HepG2 (cell line): ENCODE results near the gene DTNB. TPM values are rescaled to one million over a fixed set of nuclear protein-coding genes. Genes with fewer than 3 reads are reported as not detected.

Experiments used
- ATAC-seq: fragments of 200-7000 bp; cut with Tn5 transposase; 3 replicates; pipeline ENCODE4 v1.9.1; 2020; ENCODE audit warnings: mild to moderate bottlenecking, moderate library complexity
- BruUV-seq: library from RNA; stranded (reverse); fragments of 400-500 nt; replicated peaks from 2 replicates; lab custom pipeline; 2021; lab: Mats Ljungman, UMichigan
- CTCF ChIA-PET: fragments of 300-600 bp; formaldehyde crosslinking; extraction: SDS; loops from one replicate; lab custom pipeline; 2021; ENCODE audit warnings: low total read pairs, inconsistent platforms, low intra/inter-chr PET ratio; lab: Yijun Ruan, JAX
- POLR2A ChIA-PET: fragments of 350-600 bp; sonication (Branson Sonifier 250); formaldehyde crosslinking; loops from one replicate; lab custom pipeline; 2020; ENCODE audit warnings: antibody characterized with exemption, inconsistent platforms; lab: Yijun Ruan, JAX
- DNase-seq: peaks from one replicate; pipeline ENCODE4 v3.0.0-alpha.2; 2015; ENCODE audit warnings: low spot score
- FAIRE-seq: peaks from 3 replicates; lab custom pipeline; 2011; peaks lifted over from hg19 to GRCh38; lab: Jason Lieb, UNC
- H2AFZ ChIP-seq: one replicate; pipeline ENCODE4 v1.6.1; 2011; ENCODE audit warnings: low read length, inconsistent platforms
- H3K27ac ChIP-seq: fragments of 300-600 bp; 3 replicates; pipeline ENCODE4 v1.8.0; 2011; ENCODE audit warnings: mixed run types, mild to moderate bottlenecking, mixed read lengths, low read length, inconsistent platforms; ENCODE audit not compliant: insufficient read depth; ENCODE audit errors: extremely low read length
- H3K27me3 ChIP-seq, 2 experiments: fragments of 200-600 bp in 1 of 2; 2 replicates in 1 of 2; 3 replicates in 1 of 2; pipeline versions ENCODE4 v1.6.0 to v1.8.0; 2011; ENCODE audit warnings: low read length in 2 of 2, mild to moderate bottlenecking in 2 of 2, moderate library complexity in 2 of 2, inconsistent platforms in 1 of 2; ENCODE audit not compliant: insufficient read depth in 2 of 2, control insufficient read depth in 1 of 2
- H3K36me3 ChIP-seq, 2 experiments: fragments of 200-600 bp in 1 of 2; replicated peaks in 1 of 2; 2 replicates in 1 of 2; 3 replicates in 1 of 2; pipeline versions ENCODE4 v1.5.1 to v1.8.0; 2011; ENCODE audit warnings: low read length in 2 of 2, inconsistent platforms in 1 of 2; ENCODE audit not compliant: insufficient read depth in 2 of 2, control insufficient read depth in 1 of 2
- H3K4me1 ChIP-seq: 2 replicates; pipeline ENCODE4 v1.5.1; 2012; ENCODE audit warnings: low read length, inconsistent platforms; ENCODE audit not compliant: insufficient read depth
- H3K4me2 ChIP-seq: 2 replicates; pipeline ENCODE4 v1.6.0; 2011; ENCODE audit warnings: low read depth, low read length, inconsistent platforms
- H3K4me3 ChIP-seq, 3 experiments: fragments of 200-600 bp in 1 of 3; sonication (generic), shearing (Covaris generic) in 1 of 3; replicated peaks in 1 of 3; 2 replicates each; pipeline ENCODE4 v1.5.1; 2011 to 2016; ENCODE audit warnings: low read length in 3 of 3, inconsistent platforms in 2 of 3, low read depth in 2 of 3, mild to moderate bottlenecking in 2 of 3, control low read depth in 1 of 3, mixed read lengths in 1 of 3; ENCODE audit not compliant: insufficient read depth in 1 of 3
- H3K79me2 ChIP-seq: one replicate; pipeline ENCODE4 v1.6.1; 2011; ENCODE audit warnings: low read length, inconsistent platforms; ENCODE audit not compliant: insufficient read depth
- H3K9ac ChIP-seq: 2 replicates; pipeline ENCODE4 v1.6.0; 2011; ENCODE audit warnings: mild to moderate bottlenecking, low read depth, low read length, inconsistent platforms; ENCODE audit not compliant: insufficient read depth
- H3K9me3 ChIP-seq: 2 replicates; pipeline ENCODE4 v1.5.1; 2012; ENCODE audit warnings: mild to moderate bottlenecking, low read length
- H4K20me1 ChIP-seq: 2 replicates; pipeline ENCODE4 v1.6.0; 2011; ENCODE audit warnings: inconsistent platforms, mild to moderate bottlenecking, low read length, moderate library complexity; ENCODE audit not compliant: insufficient read depth
- HCFC1 ChIP-seq: fragments of 150-350 bp; IDR thresholded peaks from 2 replicates; pipeline ENCODE4 v1.6.1; 2014; ENCODE audit warnings: low read depth, low read length
- MBNL3 ChIP-seq: fragments of 250-450 bp; sonication (Bioruptor Pico); conservative IDR thresholded peaks from 2 replicates; pipeline ENCODE4 v1.8.0; 2022; ENCODE audit warnings: mild to moderate bottlenecking, inconsistent platforms
- SMC3 ChIP-seq: IDR thresholded peaks from 2 replicates; pipeline ENCODE4 v1.6.1; 2011; ENCODE audit warnings: low read length, improper control_type of control experiment
- ZEB1 ChIP-seq: IDR thresholded peaks from 2 replicates; pipeline ENCODE4 v1.6.1; 2012; ENCODE audit warnings: mild to moderate bottlenecking, low read depth, inconsistent platforms; ENCODE audit not compliant: insufficient replicate concordance
- ZIK1 ChIP-seq: sonication (generic); formaldehyde crosslinking; IDR thresholded peaks from 2 replicates; pipeline ENCODE4 v1.5.0; 2020; ENCODE audit warnings: mild to moderate bottlenecking, low read depth, missing genetic modification reagents, borderline replicate concordance
- ZNF274 ChIP-seq: sonication (generic); formaldehyde crosslinking; IDR thresholded peaks from 2 replicates; pipeline ENCODE4 v1.5.1; 2020; ENCODE audit warnings: mild to moderate bottlenecking, missing genetic modification reagents
- ZNF609 ChIP-seq: sonication (generic); formaldehyde crosslinking; IDR thresholded peaks from 2 replicates; pipeline ENCODE4 v1.4.0; 2020; ENCODE audit warnings: mild to moderate bottlenecking, missing genetic modification reagents, borderline replicate concordance
- ZNF816 ChIP-seq: sonication (generic); formaldehyde crosslinking; IDR thresholded peaks from 2 replicates; pipeline ENCODE4 v1.8.0; 2022; ENCODE audit warnings: missing genetic modification reagents, mild to moderate bottlenecking, borderline replicate concordance
- WGBS: methylation state at CpG from one replicate; pipeline ENCODE4 v1.1.6; 2017; ENCODE audit warnings: low lambda C conversion rate; 5-methylcytosine and 5-hydroxymethylcytosine counted together
- in situ Hi-C: cut with HindIII; loops from 2 replicates; pipeline ENCODE4 v1.10.0; 2017; ENCODE audit warnings: low pct_unique_long_range_greater_than_20kb; ENCODE audit not compliant: extremely low pct_ligation_motif_present
- intact Hi-C: fragments of 100-400 bp; cut with micrococcal nuclease; formaldehyde crosslinking; loops from one replicate; pipeline ENCODE4 v1.10.0; 2022; ENCODE audit not compliant: unreplicated experiment
- polyA plus RNA-seq, 8 experiments: library from polyadenylated mRNA; depleted of rRNA in 3 of 8; stranded (reverse) in 7 of 8; unstranded in 1 of 8; fragments of >200 nt; fragmentation: Illumina TruSeq in 4 of 8; extraction: Trizol in 4 of 8; gene quantifications; 2 replicates each; pipeline versions ENCODE4 v1.2.1 to v1.2.3, GENCODE V29; 2011 to 2016; ENCODE audit warnings: low read depth in 4 of 8, missing spikeins in 1 of 8, mixed read lengths in 1 of 8; ENCODE audit not compliant: insufficient read depth in 1 of 8
- total RNA-seq, 5 experiments: library from RNA; depleted of rRNA; stranded (reverse); fragments of >200 nt; fragmentation: Illumina TruSeq; extraction: Trizol; gene quantifications; 2 replicates each; pipeline ENCODE4 v1.2.3, GENCODE V29; 2016; ENCODE audit warnings: low read depth in 1 of 5

The DTNB gene
- total and polyA plus RNA-seq, 2 of the 13 experiments (the other 11 are each of a cell fraction or from before 2014, with no cell fraction given), result 14.4 to 23.9 TPM

DNA sequence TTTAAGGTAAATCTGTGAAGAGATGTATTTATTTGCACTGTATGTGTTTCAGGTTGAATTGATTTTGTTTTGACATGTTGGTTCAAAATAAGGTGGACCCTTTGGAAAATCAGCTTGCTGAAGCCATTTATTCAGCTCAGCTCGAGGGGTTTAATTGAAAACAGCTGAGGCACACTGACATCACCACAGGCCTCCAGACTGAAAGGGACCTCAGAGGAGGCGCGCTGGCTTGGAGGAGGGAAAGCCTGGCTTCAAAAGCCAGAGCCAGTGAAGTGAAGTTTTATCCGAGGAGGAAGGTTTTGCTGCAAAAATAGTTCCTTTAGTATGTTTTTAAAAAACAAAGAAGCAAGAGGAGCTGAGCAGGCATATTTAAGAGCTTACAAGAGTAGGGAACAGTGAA is 304.7 kb downstream of the DTNB start:
- Histone ChIP-seq H3K9ac (no peak overlapping the region), H2AFZ (no peak overlapping the region), H3K4me2 (no peak overlapping the region), H3K27ac (no peak overlapping the region), H4K20me1 (no peaks in the 10 kb centered on the region), H3K27me3 (peaks cover 10 to 64% of the 10 kb centered on the region in 2 experiments; a peak in 4 of 5 replicates), H3K9me3 (no peaks in the 10 kb centered on the region), H3K4me3 (no peak overlapping the region), H3K4me1 (peaks cover 9% of the 10 kb centered on the region), H3K36me3 (no peaks in the 10 kb centered on the region), H3K79me2 (no peaks in the 10 kb centered on the region)
- ATAC-seq (no peak), FAIRE-seq (no peak), DNase-seq (no peak)
- intact Hi-C loops, result no loop called here
- 58% methylated on average over 4 of the region's 4 CpGs for WGBS
- POLR2A ChIA-PET, result no interaction called here
- CTCF ChIA-PET, result no interaction called here
- in situ Hi-C loops, result no loop called here
- BruUV-seq, result no TSS peak
- TF ChIP-seq ZIK1 (CRISPR knock-in tag), result no peak
- TF ChIP-seq ZNF609, result no peak
- TF ChIP-seq SMC3, result no peak
- TF ChIP-seq HCFC1, result no peak
- no peak for TF ChIP-seq ZNF274 (CRISPR knock-in tag)
- no peak for TF ChIP-seq ZNF816 (CRISPR knock-in tag)
- no peak for TF ChIP-seq MBNL3 (CRISPR knock-in tag)
- no peak for TF ChIP-seq ZEB1
